PC-3 (cell line): ENCODE measurements around the gene TGFB1.

Experiments used
- CTCF ChIP-seq: fragments of 300-600 bp; sonication (generic); conservative IDR thresholded peaks from 2 replicates; pipeline ENCODE4 v1.5.1; 2017; ENCODE audit warnings: antibody characterized with exemption, low read depth, mild to moderate bottlenecking, low read length
- EZH2 ChIP-seq: fragments of 300-600 bp; sonication (generic); IDR thresholded peaks from one replicate; pipeline ENCODE4 v1.6.1; 2017; ENCODE audit warnings: antibody characterized with exemption, mild to moderate bottlenecking, low read length; ENCODE audit not compliant: unreplicated experiment
- EZH2phosphoT487 ChIP-seq: fragments of 300-600 bp; sonication (generic); IDR thresholded peaks from 2 replicates; pipeline ENCODE4 v1.6.1; 2018; ENCODE audit warnings: mild to moderate bottlenecking, antibody characterized with exemption, low read length, borderline replicate concordance

- TF ChIP-seq CTCF (no peak), EZH2 (no peak), EZH2phosphoT487 (no peak)
These were observed 27.6 kb downstream of the TGFB1 start for GRCh38 chr19:41325947-41326706.
